ENCODE data around the gene ADARB2. TPM values are rescaled to one million over a fixed set of nuclear protein-coding genes. Genes with fewer than 3 reads are reported as not detected.

Gene ADARB2
- total RNA-seq, 4 donors from 2014 or later: 0.13 to 6.1 (median 0.57) TPM

DNA sequence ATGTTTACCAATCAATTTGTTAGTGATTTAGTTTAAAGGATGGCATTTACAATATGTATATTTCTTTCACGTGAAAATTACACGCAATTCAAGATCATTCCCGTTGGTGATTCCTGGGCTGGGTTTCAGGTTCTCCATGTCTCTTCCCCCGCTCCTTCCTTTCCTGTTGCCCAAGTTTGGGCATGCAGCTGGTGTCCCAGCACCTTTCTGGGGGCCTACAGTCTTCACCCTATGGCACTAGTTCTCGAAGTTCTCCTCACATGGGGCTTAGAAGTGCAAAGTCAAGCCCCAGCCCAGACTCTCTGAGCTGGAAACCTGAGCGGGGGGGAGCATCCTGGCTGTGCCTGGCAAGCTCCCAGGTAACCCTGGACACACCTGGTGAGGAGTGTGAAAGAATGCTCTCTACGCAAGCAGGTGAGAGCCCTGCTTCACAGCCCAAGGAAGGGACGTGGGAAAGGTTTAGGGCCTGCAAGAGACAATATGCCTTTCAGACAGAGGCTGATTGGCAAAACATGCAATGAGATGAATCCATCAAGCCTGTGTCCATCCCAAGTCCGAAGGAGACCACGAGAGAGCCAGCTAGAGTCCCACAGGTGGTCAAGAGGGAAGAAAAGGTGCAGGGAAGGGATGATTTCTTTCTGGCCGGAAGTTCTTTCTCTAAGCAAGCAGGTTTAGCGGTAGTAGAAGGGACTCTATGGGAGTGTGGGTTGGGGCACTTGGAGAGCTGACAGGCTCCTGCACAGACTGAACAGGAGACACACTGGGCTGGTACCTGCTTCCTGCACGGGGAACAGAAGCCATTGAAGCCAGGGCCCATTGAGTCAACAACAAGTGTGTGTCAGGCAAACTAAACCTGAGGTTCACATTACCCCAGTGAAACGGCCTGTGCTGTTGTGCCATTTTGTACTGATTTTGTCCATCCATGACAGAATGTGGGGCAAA lies 131.1 kb downstream of the ADARB2 start:
- TF ChIP-seq, protein P1, sequence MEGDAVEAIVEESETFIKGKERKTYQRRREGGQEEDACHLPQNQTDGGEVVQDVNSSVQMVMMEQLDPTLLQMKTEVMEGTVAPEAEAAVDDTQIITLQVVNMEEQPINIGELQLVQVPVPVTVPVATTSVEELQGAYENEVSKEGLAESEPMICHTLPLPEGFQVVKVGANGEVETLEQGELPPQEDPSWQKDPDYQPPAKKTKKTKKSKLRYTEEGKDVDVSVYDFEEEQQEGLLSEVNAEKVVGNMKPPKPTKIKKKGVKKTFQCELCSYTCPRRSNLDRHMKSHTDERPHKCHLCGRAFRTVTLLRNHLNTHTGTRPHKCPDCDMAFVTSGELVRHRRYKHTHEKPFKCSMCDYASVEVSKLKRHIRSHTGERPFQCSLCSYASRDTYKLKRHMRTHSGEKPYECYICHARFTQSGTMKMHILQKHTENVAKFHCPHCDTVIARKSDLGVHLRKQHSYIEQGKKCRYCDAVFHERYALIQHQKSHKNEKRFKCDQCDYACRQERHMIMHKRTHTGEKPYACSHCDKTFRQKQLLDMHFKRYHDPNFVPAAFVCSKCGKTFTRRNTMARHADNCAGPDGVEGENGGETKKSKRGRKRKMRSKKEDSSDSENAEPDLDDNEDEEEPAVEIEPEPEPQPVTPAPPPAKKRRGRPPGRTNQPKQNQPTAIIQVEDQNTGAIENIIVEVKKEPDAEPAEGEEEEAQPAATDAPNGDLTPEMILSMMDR (IDR thresholded peaks at IDR 0.05): no peak
- ATAC-seq (ENCODE audit: low FRiP score): no peak
- no peak for DNase-seq (ENCODE audit: low spot score)

- TF ChIP-seq, protein P1 (IDR thresholded peaks at IDR 0.05): no peak
- ATAC-seq (ENCODE audit: low FRiP score) (no peak), DNase-seq (ENCODE audit: low spot score) (no peak)
These were observed 132.2 kb downstream of the ADARB2 start for GRCh38 chr10:1605121-1605520.

DNA sequence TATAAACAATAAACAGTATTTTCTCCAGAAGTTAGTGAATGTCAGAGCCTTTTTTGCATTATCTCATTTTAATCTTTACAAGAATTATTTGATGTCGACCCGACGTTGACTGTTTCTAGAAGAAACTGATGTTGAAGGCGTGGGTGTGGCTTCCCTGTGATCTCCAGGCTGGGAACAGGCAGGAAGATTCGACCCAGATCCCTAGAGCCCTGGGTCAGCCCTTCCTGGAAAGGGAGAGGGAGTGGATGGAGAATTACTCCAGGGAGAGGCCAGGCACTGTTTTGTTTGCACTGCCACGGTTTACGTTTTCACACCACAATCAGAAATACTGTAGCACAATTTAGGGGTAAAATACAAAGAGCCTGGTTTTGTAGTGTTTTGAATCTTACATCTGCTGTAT lies 133.1 kb downstream of the ADARB2 start:
- ATAC-seq (ENCODE audit: low FRiP score) (no peak), DNase-seq (ENCODE audit: low spot score) (no peak)
- TF ChIP-seq, protein P1 (IDR thresholded peaks at IDR 0.05): no peak

- no peak for ATAC-seq (ENCODE audit: low FRiP score)
- no peak for DNase-seq (ENCODE audit: low spot score)
- TF ChIP-seq, protein P1 (IDR thresholded peaks at IDR 0.05): no peak
These were observed 134.1 kb downstream of the ADARB2 start for GRCh38 chr10:1603181-1603580.

- no peak for ATAC-seq (ENCODE audit: low FRiP score)
- TF ChIP-seq, protein P1 (IDR thresholded peaks at IDR 0.05): no peak
- DNase-seq (ENCODE audit: low spot score): no peak
These were observed 135.3 kb downstream of the ADARB2 start for GRCh38 chr10:1602037-1602484.

- DNase-seq (ENCODE audit: low spot score) (no peak), ATAC-seq (ENCODE audit: low FRiP score) (no peak)
- TF ChIP-seq, protein P1 (IDR thresholded peaks at IDR 0.05): no peak
These were observed 135.9 kb downstream of the ADARB2 start for GRCh38 chr10:1601406-1601805.

- DNase-seq (ENCODE audit: low spot score) (no peak), ATAC-seq (ENCODE audit: low FRiP score) (no peak)
- TF ChIP-seq, protein P1 (IDR thresholded peaks at IDR 0.05): no peak
These were observed 136.5 kb downstream of the ADARB2 start for GRCh38 chr10:1600861-1601260.
